Testis (tissue), 3 donors: ENCODE data around the gene RNU4-1. TPM values are rescaled to one million over a fixed set of nuclear protein-coding genes. Genes with fewer than 3 reads are reported as not detected.
"Not testable (repeated sequence)": the region's sequence is repeated elsewhere in the genome, so short reads cannot be mapped to it uniquely, and the experiment has no call there.

Source experiments
- DNase-seq: peaks from one replicate; pipeline ENCODE4 v3.0.0-alpha.2; 2019
- H3K27ac ChIP-seq, 2 donors: fragments of 200-600 bp; sonication (generic); one replicate each; pipeline ENCODE4 v1.5.1; 2019
- H3K27me3 ChIP-seq: fragments of 200-600 bp; sonication (generic); one replicate; pipeline ENCODE4 v1.5.1; 2019
- H3K36me3 ChIP-seq: fragments of 200-600 bp; sonication (generic); one replicate; pipeline ENCODE4 v1.5.1; 2017; ENCODE audit warnings: low read depth; ENCODE audit errors: missing control alignments
- H3K4me1 ChIP-seq: fragments of 200-600 bp; sonication (generic); one replicate; pipeline ENCODE4 v1.5.1; 2019
- H3K4me3 ChIP-seq, 2 donors: fragments of 200-600 bp; sonication (generic); one replicate each; pipeline ENCODE4 v1.5.1; 2017 to 2019
- H3K9me3 ChIP-seq: fragments of 200-600 bp; sonication (generic); one replicate; pipeline ENCODE4 v1.5.1; 2017
- POLR2A ChIP-seq: fragments of 450-650 bp; IDR thresholded peaks from one replicate; pipeline ENCODE4 v1.6.1; 2017; ENCODE audit warnings: antibody characterized with exemption, mild to moderate bottlenecking, moderate library complexity
- WGBS, 2 donors: methylation state at CpG; one replicate each; pipeline ENCODE4 v1.1.5; 2018; 5-methylcytosine and 5-hydroxymethylcytosine counted together
- intact Hi-C: fragments of 100-400 bp; cut with DNase I; formaldehyde crosslinking; loops from one replicate; pipeline ENCODE4 v1.15.1; 2023; ENCODE audit warnings: low total_unique reads
- polyA plus RNA-seq: library from polyadenylated mRNA; stranded (reverse); fragments of 350-450 nt; fragmentation: Illumina TruSeq; extraction: RNeasy Lipid Tissue Mini Kit (QIAGEN cat#74804); gene quantifications from one replicate; pipeline ENCODE4 v1.2.3, GENCODE V29; 2014; ENCODE audit warnings: low read depth, low replicate concordance; ENCODE audit not compliant: insufficient read depth
- total RNA-seq, 2 donors: library from RNA; depleted of rRNA; stranded (reverse); fragments of >200 nt; gene quantifications; one replicate each; pipeline ENCODE4 v1.2.3, GENCODE V29; 2016
- TF ChIP-seq, protein P1 (sequence below), 3 experiments: fragments of 450-650 bp in 2 of 3; fragments of 200-600 bp in 1 of 3; sonication (generic) in 1 of 3; IDR thresholded peaks; one replicate each; pipeline ENCODE4 v1.5.1; 2016 to 2019; ENCODE audit warnings: antibody characterized with exemption in 3 of 3, mild to moderate bottlenecking in 2 of 3, moderate library complexity in 1 of 3

The RNU4-1 gene
- total and polyA plus RNA-seq, 3 donors from 2014 or later, result under 0.01 TPM; not detected in 1

DNA sequence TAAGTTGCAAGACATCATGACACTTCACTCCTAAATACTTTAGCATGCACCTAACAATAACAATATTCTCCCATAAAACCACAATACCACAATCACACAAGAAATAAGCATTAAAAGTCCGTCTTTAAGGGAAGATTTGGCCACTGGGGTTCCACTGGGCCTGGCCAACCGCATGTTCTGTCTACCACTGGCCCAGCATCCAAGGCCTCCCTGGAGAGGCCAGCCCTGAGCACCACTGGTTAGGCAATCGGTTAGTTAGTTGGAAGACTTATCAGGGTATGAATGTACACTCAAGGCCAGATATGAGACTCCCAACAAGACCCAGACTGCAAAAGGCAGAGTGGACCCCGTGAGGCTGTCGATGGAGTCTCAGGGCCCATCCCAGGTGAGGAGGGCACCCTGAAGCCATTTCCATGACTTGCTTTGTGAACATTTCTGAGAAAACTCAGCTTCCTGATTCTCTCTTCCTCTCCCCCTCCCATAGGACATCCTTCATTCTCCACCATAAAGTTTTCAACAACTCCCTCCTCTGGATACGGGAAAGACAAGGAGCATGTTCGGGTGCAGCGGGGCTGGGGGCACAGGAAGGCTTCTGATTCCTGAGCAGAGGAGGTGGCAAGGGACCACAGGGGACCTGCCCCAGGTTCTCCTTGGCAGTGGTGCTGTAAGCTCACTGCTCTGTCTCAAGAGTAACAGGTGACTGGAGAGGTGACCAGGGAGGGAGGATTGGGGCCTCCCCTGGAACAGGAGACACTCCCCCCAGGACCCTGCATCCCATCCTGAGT, 33.4 kb downstream of the RNU4-1 start:
- peak overlapping the region in 1 of 2 donors; percentile 36 for H3K27ac ChIP-seq
- no peaks in the 10 kb centered on the region for H3K9me3 ChIP-seq
- no peak overlapping the region for H3K4me3 ChIP-seq
- 73% methylated on average over 8 of the region's 8 CpGs for WGBS, 2 donors
- TF ChIP-seq POLR2A, result no peak
- TF ChIP-seq, protein P1, sequence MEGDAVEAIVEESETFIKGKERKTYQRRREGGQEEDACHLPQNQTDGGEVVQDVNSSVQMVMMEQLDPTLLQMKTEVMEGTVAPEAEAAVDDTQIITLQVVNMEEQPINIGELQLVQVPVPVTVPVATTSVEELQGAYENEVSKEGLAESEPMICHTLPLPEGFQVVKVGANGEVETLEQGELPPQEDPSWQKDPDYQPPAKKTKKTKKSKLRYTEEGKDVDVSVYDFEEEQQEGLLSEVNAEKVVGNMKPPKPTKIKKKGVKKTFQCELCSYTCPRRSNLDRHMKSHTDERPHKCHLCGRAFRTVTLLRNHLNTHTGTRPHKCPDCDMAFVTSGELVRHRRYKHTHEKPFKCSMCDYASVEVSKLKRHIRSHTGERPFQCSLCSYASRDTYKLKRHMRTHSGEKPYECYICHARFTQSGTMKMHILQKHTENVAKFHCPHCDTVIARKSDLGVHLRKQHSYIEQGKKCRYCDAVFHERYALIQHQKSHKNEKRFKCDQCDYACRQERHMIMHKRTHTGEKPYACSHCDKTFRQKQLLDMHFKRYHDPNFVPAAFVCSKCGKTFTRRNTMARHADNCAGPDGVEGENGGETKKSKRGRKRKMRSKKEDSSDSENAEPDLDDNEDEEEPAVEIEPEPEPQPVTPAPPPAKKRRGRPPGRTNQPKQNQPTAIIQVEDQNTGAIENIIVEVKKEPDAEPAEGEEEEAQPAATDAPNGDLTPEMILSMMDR (IDR thresholded peaks at IDR 0.05), result no peak
- H3K4me1 ChIP-seq, result peaks cover 55% of the 10 kb centered on the region
- H3K27me3 ChIP-seq, result no peaks in the 10 kb centered on the region
- no peak for DNase-seq
- H3K36me3 ChIP-seq, result no peaks in the 10 kb centered on the region
- intact Hi-C loops, result no loop called here

DNA sequence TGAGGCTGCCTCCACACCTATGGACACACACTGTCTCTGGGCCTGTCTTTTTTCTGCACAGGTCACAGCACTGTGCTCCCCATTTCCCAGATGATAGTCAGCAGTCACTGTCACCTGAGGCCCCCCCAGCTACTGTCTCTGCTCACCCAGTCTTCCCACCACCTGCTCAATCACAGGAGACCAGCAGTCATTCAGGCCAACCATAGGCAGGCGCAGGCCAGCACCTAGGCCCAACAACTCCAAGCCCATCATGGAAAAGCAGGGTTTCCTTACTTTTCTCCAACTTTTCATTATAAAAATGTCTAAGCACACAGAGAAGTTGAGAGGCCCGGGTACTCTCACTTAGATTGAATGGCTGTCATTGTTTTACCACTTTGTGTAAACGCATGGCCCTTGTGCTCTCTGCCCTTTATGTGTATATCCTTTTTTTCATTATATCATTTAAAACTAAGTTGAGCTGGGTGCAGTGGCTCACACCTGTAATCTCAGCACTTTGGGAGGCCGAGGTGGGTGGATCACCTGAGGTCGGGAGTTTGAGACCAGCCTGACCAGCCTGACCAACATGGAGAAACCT, 34.6 kb downstream of the RNU4-1 start:
- Histone ChIP-seq H3K27me3 (no peaks in the 10 kb centered on the region), H3K4me3 (no peak overlapping the region), H3K36me3 (no peaks in the 10 kb centered on the region), H3K9me3 (no peaks in the 10 kb centered on the region), H3K27ac (peak overlapping the region in 1 of 2 donors; percentile 18), H3K4me1 (peaks cover 43% of the 10 kb centered on the region)
- intact Hi-C loops, result no loop called here
- no peak for TF ChIP-seq POLR2A
- TF ChIP-seq, protein P1 (IDR thresholded peaks at IDR 0.05), result no peak
- WGBS, 2 donors, result 95 to 96% methylated on average over 5 of the region's 5 CpGs
- DNase-seq, result no peak

DNA sequence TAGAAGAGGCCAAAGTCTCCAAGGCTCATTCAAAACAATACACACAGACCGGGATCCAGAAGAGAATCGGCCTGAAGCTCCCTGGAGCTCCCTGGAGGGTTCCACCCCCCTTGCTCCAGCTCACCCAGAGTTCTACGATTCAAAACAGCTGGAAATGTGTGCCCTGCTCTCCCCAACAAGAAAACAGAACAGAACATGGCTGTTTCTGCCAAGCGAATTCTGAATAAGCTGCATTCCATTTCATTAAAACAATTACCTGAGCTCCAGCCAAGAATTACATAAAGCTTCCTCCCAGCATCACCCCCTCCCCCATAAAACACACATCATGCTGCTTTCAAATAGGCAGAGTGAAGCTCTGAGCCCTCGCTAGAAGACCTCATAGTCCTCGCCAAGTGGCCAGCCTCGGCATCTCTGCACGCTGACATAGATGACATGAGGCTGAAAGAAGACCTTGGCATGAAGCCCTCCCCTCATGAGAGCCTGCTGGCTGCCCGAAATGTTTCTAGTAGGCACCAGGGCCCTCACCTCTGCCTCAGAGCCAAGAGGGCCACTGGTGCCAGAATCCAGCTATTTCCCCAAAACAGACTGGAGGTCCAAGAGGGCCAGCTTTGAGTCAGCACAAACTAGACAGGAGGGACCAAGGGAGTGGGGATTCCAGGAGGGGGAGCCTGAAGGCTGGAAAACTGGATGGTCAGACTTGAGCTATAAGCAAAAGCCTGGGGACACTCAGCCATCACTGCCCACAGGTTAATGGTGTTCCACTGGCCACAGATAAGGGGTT, 35.8 kb downstream of the RNU4-1 start:
- DNase-seq, result no peak
- Histone ChIP-seq H3K36me3 (no peaks in the 10 kb centered on the region), H3K4me3 (no peak overlapping the region), H3K27ac (peak overlapping the region; percentile 64 to 82), H3K4me1 (peaks cover 31% of the 10 kb centered on the region), H3K27me3 (no peaks in the 10 kb centered on the region), H3K9me3 (no peaks in the 10 kb centered on the region)
- intact Hi-C loops, result no loop called here
- no peak for TF ChIP-seq POLR2A
- 27 to 47% methylated on average over 9 of the region's 9 CpGs for WGBS, 2 donors

DNA sequence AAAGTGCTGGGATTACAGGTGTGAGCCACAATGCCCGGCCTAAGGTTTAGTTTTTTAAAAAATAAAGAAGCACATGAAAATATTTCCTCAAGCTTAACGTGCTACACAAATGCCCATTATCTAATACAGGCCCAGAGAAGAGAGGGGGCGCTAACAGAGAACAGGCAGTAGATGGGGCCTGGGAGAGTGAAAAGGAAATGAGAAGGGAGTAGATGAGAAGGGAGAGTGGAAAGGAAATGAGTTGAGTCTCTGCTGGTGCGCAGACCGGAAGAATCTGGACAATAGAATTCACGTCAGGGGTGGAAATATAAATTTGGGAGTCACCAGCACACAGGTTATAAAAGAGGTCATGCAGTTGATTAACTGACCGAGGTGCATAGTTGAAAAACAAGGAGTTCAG, 38.2 kb downstream of the RNU4-1 start:
- Histone ChIP-seq H3K9me3 (no peaks in the 10 kb centered on the region), H3K27me3 (no peaks in the 10 kb centered on the region), H3K36me3 (no peaks in the 10 kb centered on the region), H3K4me1 (peaks cover 32% of the 10 kb centered on the region), H3K4me3 (no peak overlapping the region), H3K27ac (peak overlapping the region in 1 of 2 donors; percentile 3)
- no peak for TF ChIP-seq POLR2A
- TF ChIP-seq, protein P1 (IDR thresholded peaks at IDR 0.05), result no peak
- intact Hi-C loops, result no loop called here
- no peak for DNase-seq
- WGBS, 2 donors, result 80 to 89% methylated on average over 7 of the region's 7 CpGs

DNA sequence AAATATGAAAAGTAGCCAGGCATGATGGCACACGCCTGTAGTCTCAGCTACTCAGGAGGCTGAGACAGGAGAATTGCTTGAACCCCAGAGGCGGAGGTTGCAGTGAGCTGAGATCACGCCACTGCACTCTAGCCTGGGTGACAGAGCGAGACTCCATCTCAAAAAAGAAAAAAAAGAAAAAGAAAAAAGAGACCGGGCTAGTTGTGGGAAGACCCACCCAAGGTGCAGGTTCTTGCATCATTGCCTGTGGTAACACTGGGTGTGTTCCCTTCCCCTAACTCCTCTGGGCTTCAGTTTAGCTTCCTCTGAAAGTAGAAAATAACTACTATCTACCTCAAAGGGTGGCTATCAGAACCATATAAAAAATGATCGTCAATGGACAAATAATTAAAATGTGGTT, 39.7 kb downstream of the RNU4-1 start:
- H3K36me3 ChIP-seq, H3K27me3 ChIP-seq, intact Hi-C loops, DNase-seq, H3K4me3 ChIP-seq, H3K9me3 ChIP-seq: not testable (repeated sequence)
- peaks cover 35% of the 10 kb centered on the region for H3K4me1 ChIP-seq
- WGBS, 2 donors, result 85 to 88% methylated on average over 6 of the region's 6 CpGs
- H3K27ac ChIP-seq, result peak overlapping the region in 1 of 2 donors; percentile 23
